ENCODE results near the gene CLRN1. TPM values are rescaled to one million over a fixed set of nuclear protein-coding genes. Genes with fewer than 3 reads are reported as not detected.

CLRN1 gene
- polyA plus RNA-seq, 1 donor from 2014 or later: 0.27 TPM

- Histone ChIP-seq H4K20me1 (ENCODE audit: insufficient read depth) (no peaks in the 10 kb centered on the region), H3K27ac (ENCODE audit: low read length) (peak overlapping the region; percentile 95), H3K9me3 (ENCODE audit: low read length) (no peaks in the 10 kb centered on the region), H3K9me2 (ENCODE audit: insufficient read depth, low read length) (no peaks in the 10 kb centered on the region), H2AFZ (ENCODE audit: low read depth, low read length) (no peak overlapping the region), H3K36me3 (ENCODE audit: insufficient read depth, low read length) (no peaks in the 10 kb centered on the region), H3K79me2 (replicated peaks; ENCODE audit: insufficient read depth, low read length) (no peaks in the 10 kb centered on the region), H3F3A (ENCODE audit: insufficient read depth, low read length, poor library complexity, severe bottlenecking) (peaks cover 3% of the 10 kb centered on the region), H3K9ac (ENCODE audit: low read length) (no peak overlapping the region), H3K4me2 (ENCODE audit: low read length) (no peak overlapping the region), H3K27me3 (ENCODE audit: insufficient read depth, low read depth, low read length) (no peaks in the 10 kb centered on the region), H3K4me3 (ENCODE audit: low read length) (no peak overlapping the region)
- no peak for TF ChIP-seq CTCF (IDR thresholded peaks at IDR 0.05; ENCODE audit: poor library complexity, severe bottlenecking)
- no peak for TF ChIP-seq REST (IDR thresholded peaks at IDR 0.05; ENCODE audit: borderline replicate concordance)
- no peak for TF ChIP-seq EZH2 (IDR thresholded peaks at IDR 0.05; ENCODE audit: borderline replicate concordance, insufficient read depth, low read length, poor library complexity, severe bottlenecking)
- no peak for TF ChIP-seq MXI1 (conservative IDR thresholded peaks at IDR 0.05; ENCODE audit: poor library complexity, severe bottlenecking)
- no peak for TF ChIP-seq RAD21 (conservative IDR thresholded peaks at IDR 0.05)
- no peak for TF ChIP-seq SMC3 (conservative IDR thresholded peaks at IDR 0.05; ENCODE audit: poor library complexity)
- no peak for TF ChIP-seq POLR2AphosphoS5 (IDR thresholded peaks at IDR 0.05)
- TF ChIP-seq TAF1 (IDR thresholded peaks at IDR 0.05; ENCODE audit: low read depth): no peak
- TF ChIP-seq EP300 (conservative IDR thresholded peaks at IDR 0.05; ENCODE audit: poor library complexity, severe bottlenecking): no peak
These were observed 6.1 kb upstream of the CLRN1 start for GRCh38 chr3:150978566-150979148.

GRCh38 chr3:150975992-150976368, 3.5 kb upstream of the CLRN1 start:
- Histone ChIP-seq H3K9me2 (ENCODE audit: insufficient read depth, low read length) (no peaks in the 10 kb centered on the region), H3K27ac (ENCODE audit: low read length) (peak overlapping the region; percentile 95), H3K9ac (ENCODE audit: low read length) (peak overlapping the region; percentile 61), H3K9me3 (ENCODE audit: low read length) (no peaks in the 10 kb centered on the region), H2AFZ (ENCODE audit: low read depth, low read length) (no peak overlapping the region), H3K36me3 (ENCODE audit: insufficient read depth, low read length) (no peaks in the 10 kb centered on the region), H3K4me3 (ENCODE audit: low read length) (no peak overlapping the region), H4K20me1 (ENCODE audit: insufficient read depth) (no peaks in the 10 kb centered on the region), H3F3A (ENCODE audit: insufficient read depth, low read length, poor library complexity, severe bottlenecking) (peaks cover 3% of the 10 kb centered on the region), H3K79me2 (replicated peaks; ENCODE audit: insufficient read depth, low read length) (no peaks in the 10 kb centered on the region), H3K27me3 (ENCODE audit: insufficient read depth, low read depth, low read length) (no peaks in the 10 kb centered on the region), H3K4me2 (ENCODE audit: low read length) (no peak overlapping the region)
- peak; percentile 12 for TF ChIP-seq CTCF (IDR thresholded peaks at IDR 0.05; ENCODE audit: poor library complexity, severe bottlenecking)
- TF ChIP-seq POLR2AphosphoS5 (IDR thresholded peaks at IDR 0.05): peak; percentile 94
- peak; percentile 87 for TF ChIP-seq REST (IDR thresholded peaks at IDR 0.05; ENCODE audit: borderline replicate concordance)
- TF ChIP-seq SMC3 (conservative IDR thresholded peaks at IDR 0.05; ENCODE audit: poor library complexity): no peak
- peak; percentile 100 for TF ChIP-seq EP300 (conservative IDR thresholded peaks at IDR 0.05; ENCODE audit: poor library complexity, severe bottlenecking)
- TF ChIP-seq EZH2 (IDR thresholded peaks at IDR 0.05; ENCODE audit: borderline replicate concordance, insufficient read depth, low read length, poor library complexity, severe bottlenecking): no peak

All from neural cell (in vitro differentiated cells).